GM15510 (cell line): ENCODE data around the gene GPR135.

Source experiments
- POLR2A ChIP-seq: IDR thresholded peaks from 3 replicates; pipeline ENCODE4 v1.6.1; 2011; ENCODE audit warnings: borderline replicate concordance; ENCODE audit not compliant: insufficient read length; ENCODE audit errors: extremely low read depth

Gene GPR135, protein sequence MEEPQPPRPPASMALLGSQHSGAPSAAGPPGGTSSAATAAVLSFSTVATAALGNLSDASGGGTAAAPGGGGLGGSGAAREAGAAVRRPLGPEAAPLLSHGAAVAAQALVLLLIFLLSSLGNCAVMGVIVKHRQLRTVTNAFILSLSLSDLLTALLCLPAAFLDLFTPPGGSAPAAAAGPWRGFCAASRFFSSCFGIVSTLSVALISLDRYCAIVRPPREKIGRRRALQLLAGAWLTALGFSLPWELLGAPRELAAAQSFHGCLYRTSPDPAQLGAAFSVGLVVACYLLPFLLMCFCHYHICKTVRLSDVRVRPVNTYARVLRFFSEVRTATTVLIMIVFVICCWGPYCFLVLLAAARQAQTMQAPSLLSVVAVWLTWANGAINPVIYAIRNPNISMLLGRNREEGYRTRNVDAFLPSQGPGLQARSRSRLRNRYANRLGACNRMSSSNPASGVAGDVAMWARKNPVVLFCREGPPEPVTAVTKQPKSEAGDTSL

DNA sequence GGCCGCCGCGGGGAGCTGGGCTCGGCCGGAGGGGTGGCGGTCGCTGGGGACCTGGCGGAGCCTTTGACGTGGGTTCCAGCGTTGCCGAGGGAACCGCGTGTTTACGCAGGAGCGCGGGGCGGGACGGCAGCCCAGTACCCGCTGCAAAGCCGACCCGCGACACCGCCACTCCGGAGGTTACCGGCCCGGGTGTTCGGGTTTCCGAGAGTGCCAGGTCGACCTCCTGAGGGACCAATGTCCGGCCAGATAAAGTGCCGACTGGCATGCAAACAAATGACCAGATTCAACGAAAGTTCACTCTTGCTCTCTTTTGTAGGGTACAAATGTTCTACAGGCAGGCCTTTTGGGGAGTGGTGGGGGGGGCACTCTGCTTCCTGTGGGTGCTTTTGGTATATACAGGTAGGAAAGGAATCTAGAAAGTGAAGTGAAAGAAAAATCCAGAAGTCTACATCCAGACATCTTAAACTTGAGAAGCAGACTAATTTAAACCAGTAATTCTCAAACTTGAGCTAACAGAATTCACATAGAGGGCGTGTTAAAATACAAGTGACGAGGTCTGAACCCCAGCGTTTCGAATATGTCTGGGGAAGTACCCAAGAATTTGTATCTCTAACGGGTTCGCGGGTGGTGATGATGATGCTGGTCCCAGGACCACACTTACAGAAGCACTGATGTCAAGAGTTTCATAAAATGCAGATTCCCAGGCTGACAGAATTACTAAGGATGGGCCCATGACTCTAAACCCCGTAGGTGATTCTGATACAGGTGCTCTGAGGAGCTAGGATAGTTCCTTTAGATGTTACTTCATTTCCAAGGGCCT is at the start of gene GPR135:
Gene GPR135 (minus strand): TSS at position 65 of the 820 bp plus-strand sequence. CDS start 154 bp downstream, outside the sequence.
- TF ChIP-seq POLR2A: no peak

DNA sequence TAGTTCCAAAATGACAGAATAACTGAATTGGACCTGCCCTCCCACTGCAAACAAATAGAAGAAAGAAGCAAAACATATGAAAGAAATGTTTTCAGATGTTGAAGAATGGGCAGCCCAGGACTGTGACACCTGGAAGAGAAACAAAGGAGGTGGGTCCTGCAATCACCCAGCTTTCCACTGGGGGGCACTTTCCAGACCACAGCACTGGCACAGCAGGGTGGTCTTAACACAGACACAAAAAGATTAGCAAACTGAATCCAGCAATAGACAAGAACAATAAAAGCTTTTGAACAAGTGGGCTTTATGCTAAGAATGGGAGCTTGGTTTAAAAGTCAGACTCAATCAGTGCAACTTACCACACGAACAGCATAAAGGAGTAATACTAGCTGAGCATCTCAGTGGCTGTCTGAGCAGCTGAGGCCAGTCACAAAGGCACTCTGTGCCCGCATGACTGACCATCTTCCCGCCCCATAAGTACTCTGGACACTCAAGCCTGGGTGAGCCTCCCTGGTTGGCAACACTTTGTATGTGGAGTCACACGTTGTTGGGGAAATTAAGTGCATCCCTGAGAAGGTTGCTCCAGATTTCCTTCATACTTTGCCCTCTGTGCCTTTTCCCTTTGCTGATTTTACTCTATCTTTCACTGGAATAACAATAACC is 46.9 kb upstream of the GPR135 start:
- no peak for TF ChIP-seq POLR2A

DNA sequence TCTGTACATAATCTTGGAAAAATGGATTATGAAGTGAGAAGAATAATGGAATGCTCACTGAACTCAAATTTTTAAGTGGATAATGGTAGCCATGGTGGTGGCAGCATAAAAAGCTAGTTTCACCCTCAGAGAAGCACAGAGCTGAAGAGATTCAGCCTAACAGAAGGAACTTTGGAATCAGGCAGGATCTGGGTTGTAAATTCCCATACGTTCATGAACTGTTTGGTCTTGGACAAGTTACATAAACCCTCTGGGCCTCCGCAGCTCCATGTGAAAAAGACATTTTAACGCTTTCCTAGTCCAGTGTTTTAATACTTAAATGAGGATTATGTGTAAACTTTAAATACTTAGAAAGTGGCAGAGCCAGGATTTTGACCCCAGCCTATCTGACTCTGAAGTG is 45.8 kb upstream of the GPR135 start:
- no peak for TF ChIP-seq POLR2A

DNA sequence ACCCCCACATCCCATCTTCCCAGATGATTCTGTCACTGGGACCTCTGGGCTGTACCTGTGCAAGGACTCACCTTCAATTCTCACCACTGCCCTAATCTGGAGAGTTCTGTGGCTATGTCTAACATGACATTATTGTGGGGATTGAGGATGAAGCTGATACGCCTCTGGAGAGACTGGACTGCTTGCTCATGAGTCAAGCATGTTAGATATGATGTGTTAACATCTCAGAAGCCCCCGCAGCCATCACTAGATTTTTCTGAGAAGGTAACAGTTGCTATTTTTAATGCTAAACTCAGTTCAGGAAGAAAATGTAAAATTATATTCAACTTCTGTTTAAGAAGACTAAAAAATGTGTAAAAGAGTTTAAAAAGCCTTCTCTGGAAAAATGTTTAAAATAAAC is 44.8 kb upstream of the GPR135 start:
- TF ChIP-seq POLR2A: no peak

DNA sequence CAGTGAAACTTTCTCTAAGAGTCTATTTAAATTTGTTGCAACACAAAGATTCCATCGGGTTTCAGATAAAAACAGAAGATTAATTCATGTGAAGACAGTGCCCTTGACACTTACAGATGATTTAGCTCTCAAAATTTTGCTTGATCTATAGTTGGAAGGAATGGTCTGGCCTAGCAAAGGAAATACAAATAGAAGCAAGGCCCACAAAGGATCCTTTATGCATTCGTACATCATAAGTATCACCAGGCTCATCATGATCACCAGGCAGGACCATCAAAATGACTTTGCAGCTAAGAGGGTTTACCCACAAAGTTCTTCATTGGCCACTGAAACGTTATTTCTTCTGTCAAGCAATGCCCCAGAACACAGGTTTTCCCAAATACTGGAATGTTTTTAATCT is 43.9 kb upstream of the GPR135 start:
- no peak for TF ChIP-seq POLR2A

DNA sequence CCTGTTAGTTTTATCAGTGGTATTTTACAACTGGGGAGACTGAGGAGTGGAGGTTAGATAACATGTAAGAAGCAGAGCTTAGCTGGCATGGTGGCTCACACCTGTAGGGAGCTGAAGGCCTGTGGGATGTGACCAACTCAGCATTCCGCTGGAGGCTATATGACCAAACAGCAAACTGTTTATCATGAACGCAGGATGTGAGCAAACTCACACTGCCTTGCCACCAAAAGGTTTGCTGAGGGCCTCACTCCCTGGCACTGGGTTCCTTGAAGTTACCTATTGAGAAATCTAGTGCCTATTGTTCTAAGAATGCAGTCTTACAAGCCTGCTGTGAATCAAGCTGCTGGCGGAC is 42.5 kb upstream of the GPR135 start:
- no peak for TF ChIP-seq POLR2A

DNA sequence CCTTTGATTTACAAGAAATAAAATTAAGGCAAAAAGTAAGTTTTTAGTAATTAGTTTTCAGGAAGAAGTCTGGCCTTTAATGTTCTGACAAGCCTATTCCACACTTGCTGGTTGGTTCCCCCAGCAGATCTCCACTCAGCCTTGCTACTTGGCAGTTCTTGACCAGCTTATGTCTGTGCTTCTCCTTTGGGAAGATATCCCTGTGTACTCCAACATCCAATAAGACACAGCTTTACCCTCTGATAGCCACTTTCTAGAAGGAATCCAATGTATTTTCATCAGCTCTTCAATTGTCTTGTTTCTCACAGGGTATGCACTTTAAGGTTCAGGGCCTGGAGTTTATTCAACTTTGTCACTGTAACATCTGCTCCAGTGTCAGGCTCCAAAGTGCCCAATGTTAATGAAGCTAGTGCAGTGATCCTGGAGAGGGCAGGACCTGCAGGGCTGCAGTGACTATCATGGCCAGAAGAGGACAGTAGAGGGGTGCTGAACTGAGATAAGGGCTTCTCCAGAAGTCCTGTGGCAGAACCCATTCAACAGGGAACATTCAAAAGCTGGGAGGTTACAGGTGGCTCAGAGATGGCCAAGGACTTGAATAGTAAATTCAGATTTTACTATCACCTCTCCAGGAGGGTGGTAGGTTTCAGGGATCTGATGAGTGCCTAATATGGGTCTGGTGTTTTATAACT is 42.0 kb upstream of the GPR135 start:
- no peak for TF ChIP-seq POLR2A

DNA sequence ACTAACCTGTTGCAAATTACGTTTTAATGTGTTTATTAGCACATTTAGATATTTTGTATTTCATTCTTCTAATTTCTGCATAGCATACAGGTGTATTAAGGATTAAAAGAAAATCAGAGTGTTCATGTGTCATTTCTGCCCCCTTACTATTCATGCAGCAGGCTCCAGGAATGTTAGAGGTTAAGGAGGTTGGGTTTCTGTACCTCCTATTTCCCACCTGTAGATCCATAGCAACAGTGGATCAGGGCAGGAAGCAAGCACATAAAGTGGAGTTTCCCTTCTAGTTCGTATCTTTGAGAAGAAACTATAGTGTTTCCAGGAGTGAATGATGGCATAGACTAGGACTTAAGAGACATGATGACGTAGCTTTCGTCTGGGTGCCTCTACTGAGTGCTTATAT is 38.1 kb upstream of the GPR135 start:
- no peak for TF ChIP-seq POLR2A

DNA sequence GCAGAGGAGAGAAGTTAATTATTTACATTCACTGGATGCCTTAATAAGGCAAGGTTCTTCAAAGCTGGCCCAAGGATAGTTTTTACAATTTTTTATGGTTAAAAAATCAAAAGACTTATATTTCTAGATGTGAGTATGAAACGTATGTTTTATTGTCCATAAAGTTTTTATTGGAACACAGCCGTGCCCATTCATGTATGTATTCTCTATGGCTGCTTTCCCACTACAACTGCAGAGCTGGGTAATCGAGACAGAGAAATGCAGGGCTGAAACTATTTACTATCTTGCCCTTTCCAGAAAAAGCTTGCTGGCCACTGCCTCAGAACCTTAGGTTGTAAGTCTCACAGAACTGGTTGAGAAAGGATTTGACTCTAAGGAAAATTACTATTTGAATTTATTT is 35.6 kb upstream of the GPR135 start:
- TF ChIP-seq POLR2A: no peak

DNA sequence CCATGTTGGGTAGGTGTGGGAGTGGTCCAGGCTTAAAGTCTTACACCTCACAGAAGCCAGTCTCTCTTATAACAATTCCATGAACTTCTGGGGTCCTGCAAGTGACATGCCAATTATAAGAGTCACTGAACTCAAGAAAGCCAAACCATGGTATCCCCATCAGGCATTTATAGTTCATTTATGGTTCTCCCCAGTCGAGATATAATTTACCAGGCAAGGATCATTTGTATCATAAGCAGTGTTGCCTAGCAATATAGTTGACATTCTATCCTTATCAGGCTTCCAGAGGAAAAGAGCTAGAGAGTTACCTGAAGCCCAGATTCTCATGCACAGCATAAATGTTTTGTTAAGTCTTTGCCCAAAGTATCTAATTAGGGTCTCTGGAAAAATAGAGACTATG is 27.2 kb upstream of the GPR135 start:
- TF ChIP-seq POLR2A: no peak

DNA sequence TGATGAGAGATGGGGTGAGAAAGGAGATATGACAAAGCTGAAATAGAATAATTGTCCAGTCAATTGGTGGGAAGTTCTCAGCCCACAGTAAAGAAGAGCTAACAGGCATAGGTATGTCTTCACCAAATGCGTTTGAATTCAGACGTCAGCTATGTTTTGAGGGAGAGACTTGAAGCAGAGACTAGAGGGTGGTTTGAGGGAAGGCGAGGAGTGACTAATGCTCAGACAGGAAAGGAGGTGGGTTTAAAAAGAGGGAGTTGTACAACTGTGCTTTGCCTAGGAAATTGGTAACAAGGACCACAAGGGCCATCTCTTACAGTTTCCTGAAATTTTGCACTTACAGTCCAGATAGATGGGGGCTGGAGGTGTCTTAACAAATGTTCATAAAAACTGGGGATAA is 25.6 kb upstream of the GPR135 start:
- no peak for TF ChIP-seq POLR2A

DNA sequence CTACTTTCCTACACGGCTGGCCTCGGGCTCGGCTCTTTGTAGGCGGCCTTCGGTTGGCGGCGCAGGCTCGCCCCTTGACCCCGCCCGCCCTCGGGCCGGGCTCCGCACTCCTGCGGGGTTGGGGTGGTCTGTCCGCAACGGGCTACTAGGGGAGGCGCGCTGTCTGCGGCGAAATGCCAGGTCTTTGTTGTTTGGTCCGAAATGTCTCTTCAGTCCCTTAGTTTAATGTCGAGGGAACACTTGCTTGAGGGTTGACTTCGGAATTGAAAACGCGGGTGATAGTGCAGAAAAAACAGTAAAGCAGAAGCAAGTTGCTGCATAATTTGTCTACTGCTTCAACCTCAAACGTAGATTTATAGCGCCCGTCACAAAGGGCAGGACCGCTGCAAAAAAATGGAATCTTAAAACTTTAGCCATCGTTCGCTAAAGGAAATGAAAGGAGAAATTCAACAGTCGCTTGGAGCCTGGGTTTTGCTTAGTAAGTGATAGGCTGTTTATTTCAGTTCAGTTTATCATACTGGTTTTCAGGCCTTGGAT is 19.5 kb upstream of the GPR135 start:
- no peak for TF ChIP-seq POLR2A

DNA sequence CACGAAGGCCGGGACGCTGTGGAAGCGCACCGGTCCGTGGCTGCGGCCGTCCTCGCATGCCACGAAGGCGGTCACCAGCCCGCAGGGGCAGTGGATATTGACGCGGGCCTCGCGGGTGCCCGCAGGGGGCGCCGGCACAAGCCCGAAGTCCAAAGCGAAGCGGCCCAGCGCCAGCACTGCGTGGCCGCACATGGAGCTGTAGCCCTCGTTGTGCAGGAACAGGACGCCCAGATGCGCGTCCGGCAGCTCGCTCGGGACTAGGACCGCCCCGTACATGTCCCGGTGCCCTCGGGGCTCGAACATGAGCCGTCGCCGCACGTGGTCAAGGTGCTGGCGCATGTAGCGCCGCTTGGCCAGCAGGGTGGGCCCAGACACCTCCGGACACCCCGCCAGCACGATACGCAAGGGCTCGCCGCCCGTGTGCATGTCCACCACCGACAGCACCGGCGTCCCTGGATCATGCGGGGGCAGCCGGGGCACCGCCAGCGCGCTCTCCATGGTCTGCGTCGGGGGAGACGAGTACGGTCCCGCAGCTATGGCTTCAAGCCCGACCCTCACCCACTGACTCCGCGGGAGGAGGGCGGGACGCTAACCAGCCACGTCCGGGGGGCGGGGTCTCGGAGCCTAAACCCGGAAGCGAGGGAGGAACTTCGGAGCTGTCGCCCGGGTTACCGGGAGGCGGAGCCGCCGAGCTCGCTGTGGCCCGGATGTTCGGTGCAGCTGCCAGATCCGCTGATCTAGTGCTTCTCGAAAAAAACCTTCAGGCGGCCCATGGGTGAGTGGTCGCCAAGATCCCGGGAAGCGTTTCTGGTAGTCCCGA is 18.8 kb upstream of the GPR135 start, which contains the start of the genes JKAMP and L3HYPDH:
Gene JKAMP (plus strand): TSS at position 699 of the 820 bp plus-strand sequence. CDS start 73 bp downstream, at position 772.
Gene L3HYPDH (minus strand): TSS at position 590 of the 820 bp plus-strand sequence. CDS start 92 bp downstream, at position 498.
- TF ChIP-seq POLR2A: peak; percentile 89
